ENCODE measurements around the gene OR2B6.

GRCh38 chr6:27994616-27995015 lies 37.6 kb downstream of the OR2B6 start:
- TF ChIP-seq CTCF (IDR thresholded peaks at IDR 0.05; ENCODE audit: insufficient read depth, low read length, poor library complexity, severe bottlenecking) = no peak
- TF ChIP-seq EZH2phosphoT487 (conservative IDR thresholded peaks at IDR 0.05; ENCODE audit: low read length) = no peak

Data from SU-DHL-6 (cell line).